HEK293 (cell line): ENCODE results near the gene PCSK1N.

Experiments
- CTCF ChIA-PET: fragments of 350-600 bp; formaldehyde crosslinking; extraction: SDS; loops from one replicate; lab custom pipeline; 2021; ENCODE audit warnings: antibody characterized with exemption; lab: Yijun Ruan, JAX
- POLR2A ChIA-PET: fragments of 300-600 bp; formaldehyde crosslinking; extraction: SDS; loops from one replicate; lab custom pipeline; 2020; ENCODE audit warnings: antibody characterized with exemption, inconsistent platforms; lab: Yijun Ruan, JAX
- H3K27ac ChIP-seq: fragments of 200-500 bp; sonication (Bioruptor generic); 2 replicates; pipeline ENCODE4 v1.5.1; 2014; ENCODE audit warnings: low read depth, low read length, control low read depth, inconsistent platforms; ENCODE audit errors: extremely low read depth
- H3K36me3 ChIP-seq, 2 experiments: fragments of 200-500 bp in 1 of 2; sonication (Bioruptor generic) in 1 of 2; 1 replicate in 1 of 2; 2 replicates in 1 of 2; pipeline ENCODE4 v1.5.1; 2014 to 2017; ENCODE audit warnings: inconsistent platforms in 2 of 2, low read length in 2 of 2; ENCODE audit not compliant: control insufficient read depth in 2 of 2, insufficient read depth in 1 of 2
- H3K4me1 ChIP-seq: fragments of 200-500 bp; sonication (Bioruptor generic); 2 replicates; pipeline ENCODE4 v1.5.1; 2014; ENCODE audit warnings: mild to moderate bottlenecking, low read length, inconsistent platforms; ENCODE audit not compliant: control insufficient read depth, insufficient read depth
- H3K4me3 ChIP-seq: 2 replicates; pipeline ENCODE4 v1.5.1; 2011; ENCODE audit warnings: low read depth, mild to moderate bottlenecking, control low read depth, low read length, moderate library complexity
- H3K9me3 ChIP-seq: fragments of 200-500 bp; sonication (Bioruptor generic); 2 replicates; pipeline ENCODE4 v1.5.1; 2014; ENCODE audit warnings: low read depth, low read length, inconsistent platforms; ENCODE audit not compliant: control insufficient read depth, insufficient read depth
- GLIS1 ChIP-seq: fragments of 450-650 bp; formaldehyde crosslinking; IDR thresholded peaks from 2 replicates; pipeline ENCODE4 v1.5.1; 2016; ENCODE audit warnings: missing biosample characterization, missing genetic modification characterization
- KLF7 ChIP-seq: fragments of 450-650 bp; formaldehyde crosslinking; IDR thresholded peaks from 2 replicates; pipeline ENCODE4 v1.5.1; 2016; ENCODE audit warnings: missing biosample characterization, missing genetic modification characterization, borderline replicate concordance
- SP3 ChIP-seq: fragments of 450-650 bp; formaldehyde crosslinking; IDR thresholded peaks from 2 replicates; pipeline ENCODE4 v1.5.1; 2016; ENCODE audit warnings: missing biosample characterization, missing genetic modification characterization
- ZBTB20 ChIP-seq: fragments of 450-650 bp; formaldehyde crosslinking; IDR thresholded peaks from 2 replicates; pipeline ENCODE4 v1.5.1; 2016; ENCODE audit warnings: missing biosample characterization, missing genetic modification characterization
- ZIC2 ChIP-seq: fragments of 450-650 bp; formaldehyde crosslinking; IDR thresholded peaks from 2 replicates; pipeline ENCODE4 v1.5.1; 2016; ENCODE audit warnings: missing biosample characterization, missing genetic modification characterization
- ZNF155 ChIP-seq: fragments of 450-650 bp; formaldehyde crosslinking; IDR thresholded peaks from 2 replicates; pipeline ENCODE4 v1.5.1; 2016; ENCODE audit warnings: missing biosample characterization, missing genetic modification characterization
- ZNF202 ChIP-seq: fragments of 450-650 bp; formaldehyde crosslinking; IDR thresholded peaks from 2 replicates; pipeline ENCODE4 v1.5.1; 2016; ENCODE audit warnings: missing biosample characterization, missing genetic modification characterization, borderline replicate concordance
- ZNF223 ChIP-seq: fragments of 450-650 bp; formaldehyde crosslinking; IDR thresholded peaks from 2 replicates; pipeline ENCODE4 v1.5.1; 2016; ENCODE audit warnings: missing biosample characterization, missing genetic modification characterization
- ZNF274 ChIP-seq, 2 experiments: fragments of 200-500 bp in 1 of 2; fragments of 450-650 bp in 1 of 2; sonication (Bioruptor generic) in 1 of 2; formaldehyde crosslinking in 1 of 2; IDR thresholded peaks; 2 replicates each; pipeline versions ENCODE4 v1.5.1 to v1.6.1; 2014 to 2016; ENCODE audit warnings: borderline replicate concordance in 1 of 2, inconsistent platforms in 1 of 2, low read length in 1 of 2, missing biosample characterization in 1 of 2, missing genetic modification characterization in 1 of 2
- ZNF335 ChIP-seq: fragments of 450-650 bp; formaldehyde crosslinking; conservative IDR thresholded peaks from 2 replicates; pipeline ENCODE4 v1.5.1; 2016; ENCODE audit warnings: missing biosample characterization, missing genetic modification characterization
- ZNF514 ChIP-seq: fragments of 450-650 bp; formaldehyde crosslinking; IDR thresholded peaks from 2 replicates; pipeline ENCODE4 v1.5.1; 2016; ENCODE audit warnings: missing biosample characterization, missing genetic modification characterization
- ZNF843 ChIP-seq: fragments of 450-650 bp; formaldehyde crosslinking; IDR thresholded peaks from 2 replicates; pipeline ENCODE4 v1.5.1; 2016; ENCODE audit warnings: missing biosample characterization, missing genetic modification characterization
- TF ChIP-seq, protein P1 (sequence below): fragments of 450-650 bp; formaldehyde crosslinking; IDR thresholded peaks from 2 replicates; pipeline ENCODE4; 2016; ENCODE audit warnings: missing biosample characterization, missing genetic modification characterization
- TF ChIP-seq, protein P2 (sequence below): fragments of 450-650 bp; formaldehyde crosslinking; IDR thresholded peaks from 2 replicates; pipeline ENCODE4 v1.5.1; 2016; ENCODE audit warnings: missing biosample characterization, missing genetic modification characterization
- TF ChIP-seq, protein P3 (sequence below): fragments of 450-650 bp; formaldehyde crosslinking; IDR thresholded peaks from 2 replicates; pipeline ENCODE4 v1.5.1; 2016; ENCODE audit warnings: missing biosample characterization, missing genetic modification characterization
- TF ChIP-seq, protein P4 (sequence below): fragments of 450-650 bp; formaldehyde crosslinking; IDR thresholded peaks from 2 replicates; pipeline ENCODE4 v1.5.1; 2016; ENCODE audit warnings: missing biosample characterization, missing genetic modification characterization
- TF ChIP-seq, protein P5 (sequence below): fragments of 450-650 bp; formaldehyde crosslinking; IDR thresholded peaks from 2 replicates; pipeline ENCODE4 v1.5.1; 2016; ENCODE audit warnings: missing biosample characterization, missing genetic modification characterization

Gene PCSK1N

DNA sequence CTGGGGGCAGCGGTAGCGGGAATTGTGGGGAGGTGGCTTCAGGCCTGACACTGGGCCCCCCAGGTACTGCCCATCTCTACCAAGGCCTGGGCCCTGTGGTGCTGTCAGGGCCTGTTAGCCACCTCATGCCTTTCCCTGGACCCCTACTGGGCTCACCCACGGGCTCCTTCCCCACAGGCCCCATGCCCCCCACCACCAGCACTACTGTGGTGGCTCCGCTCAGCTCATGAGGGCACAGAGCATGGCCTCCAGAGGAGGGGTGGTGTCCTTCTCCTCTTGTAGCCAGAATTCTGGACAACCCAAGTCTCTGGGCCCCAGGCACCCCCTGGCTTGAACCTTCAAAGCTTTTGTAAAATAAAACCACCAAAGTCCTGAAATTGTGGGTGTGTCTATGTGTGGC, 41.5 kb downstream of the PCSK1N start:
- CTCF ChIA-PET, result no interaction called here
- TF ChIP-seq ZNF155 (tag by site-specific recombination) (no peak), ZIC2 (tag by site-specific recombination) (peak; percentile 57), GLIS1 (tag by site-specific recombination) (0 out of 2 replicates have a peak, but pooled peaks have one; percentile 8), KLF7 (tag by site-specific recombination) (no peak)
- TF ChIP-seq, protein P1, sequence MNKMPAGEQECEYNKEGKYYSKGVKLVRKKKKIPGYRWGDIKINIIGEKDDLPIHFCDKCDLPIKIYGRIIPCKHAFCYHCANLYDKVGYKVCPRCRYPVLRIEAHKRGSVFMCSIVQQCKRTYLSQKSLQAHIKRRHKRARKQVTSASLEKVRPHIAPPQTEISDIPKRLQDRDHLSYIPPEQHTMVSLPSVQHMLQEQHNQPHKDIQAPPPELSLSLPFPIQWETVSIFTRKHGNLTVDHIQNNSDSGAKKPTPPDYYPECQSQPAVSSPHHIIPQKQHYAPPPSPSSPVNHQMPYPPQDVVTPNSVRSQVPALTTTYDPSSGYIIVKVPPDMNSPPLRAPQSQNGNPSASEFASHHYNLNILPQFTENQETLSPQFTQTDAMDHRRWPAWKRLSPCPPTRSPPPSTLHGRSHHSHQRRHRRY (tag by site-specific recombination), result no peak
- TF ChIP-seq, all 188 proteins: peak for 2
- Histone ChIP-seq H3K4me1 (no peaks in the 10 kb centered on the region), H3K36me3 (no peaks in the 10 kb centered on the region), H3K4me3 (no peak overlapping the region), H3K27ac (no peak overlapping the region), H3K9me3 (no peaks in the 10 kb centered on the region)
- POLR2A ChIA-PET, result interaction anchor here (0.7 kb wide), 1 partner anchor 80 kb away, joined by 6 read pairs; no protein-coding TSS in a partner anchor

DNA sequence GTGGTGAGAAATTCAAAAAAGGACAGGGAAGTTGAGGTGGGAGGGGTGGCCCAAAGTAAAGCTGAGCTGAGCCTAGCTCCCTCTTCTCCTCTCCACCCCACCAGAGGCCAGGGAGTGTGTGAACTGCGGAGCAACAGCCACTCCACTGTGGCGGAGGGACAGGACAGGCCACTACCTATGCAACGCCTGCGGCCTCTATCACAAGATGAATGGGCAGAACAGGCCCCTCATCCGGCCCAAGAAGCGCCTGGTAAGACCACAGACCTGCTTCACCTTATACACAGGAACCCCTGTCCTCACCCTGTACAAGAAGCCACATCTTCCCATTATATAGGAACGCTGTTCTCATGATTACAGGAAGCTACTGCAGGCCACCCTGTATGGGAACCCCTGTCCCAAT, 43.2 kb downstream of the PCSK1N start:
- TF ChIP-seq, protein P2, sequence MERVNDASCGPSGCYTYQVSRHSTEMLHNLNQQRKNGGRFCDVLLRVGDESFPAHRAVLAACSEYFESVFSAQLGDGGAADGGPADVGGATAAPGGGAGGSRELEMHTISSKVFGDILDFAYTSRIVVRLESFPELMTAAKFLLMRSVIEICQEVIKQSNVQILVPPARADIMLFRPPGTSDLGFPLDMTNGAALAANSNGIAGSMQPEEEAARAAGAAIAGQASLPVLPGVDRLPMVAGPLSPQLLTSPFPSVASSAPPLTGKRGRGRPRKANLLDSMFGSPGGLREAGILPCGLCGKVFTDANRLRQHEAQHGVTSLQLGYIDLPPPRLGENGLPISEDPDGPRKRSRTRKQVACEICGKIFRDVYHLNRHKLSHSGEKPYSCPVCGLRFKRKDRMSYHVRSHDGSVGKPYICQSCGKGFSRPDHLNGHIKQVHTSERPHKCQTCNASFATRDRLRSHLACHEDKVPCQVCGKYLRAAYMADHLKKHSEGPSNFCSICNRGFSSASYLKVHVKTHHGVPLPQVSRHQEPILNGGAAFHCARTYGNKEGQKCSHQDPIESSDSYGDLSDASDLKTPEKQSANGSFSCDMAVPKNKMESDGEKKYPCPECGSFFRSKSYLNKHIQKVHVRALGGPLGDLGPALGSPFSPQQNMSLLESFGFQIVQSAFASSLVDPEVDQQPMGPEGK (tag by site-specific recombination), result no peak
- TF ChIP-seq ZNF202 (tag by site-specific recombination), result no peak
- TF ChIP-seq SP3, result no peak
- TF ChIP-seq ZNF843 (tag by site-specific recombination), result no peak
- TF ChIP-seq, protein P3, sequence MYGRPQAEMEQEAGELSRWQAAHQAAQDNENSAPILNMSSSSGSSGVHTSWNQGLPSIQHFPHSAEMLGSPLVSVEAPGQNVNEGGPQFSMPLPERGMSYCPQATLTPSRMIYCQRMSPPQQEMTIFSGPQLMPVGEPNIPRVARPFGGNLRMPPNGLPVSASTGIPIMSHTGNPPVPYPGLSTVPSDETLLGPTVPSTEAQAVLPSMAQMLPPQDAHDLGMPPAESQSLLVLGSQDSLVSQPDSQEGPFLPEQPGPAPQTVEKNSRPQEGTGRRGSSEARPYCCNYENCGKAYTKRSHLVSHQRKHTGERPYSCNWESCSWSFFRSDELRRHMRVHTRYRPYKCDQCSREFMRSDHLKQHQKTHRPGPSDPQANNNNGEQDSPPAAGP (tag by site-specific recombination), result no peak
- no peak for TF ChIP-seq ZNF223 (tag by site-specific recombination)
- TF ChIP-seq, protein P4, sequence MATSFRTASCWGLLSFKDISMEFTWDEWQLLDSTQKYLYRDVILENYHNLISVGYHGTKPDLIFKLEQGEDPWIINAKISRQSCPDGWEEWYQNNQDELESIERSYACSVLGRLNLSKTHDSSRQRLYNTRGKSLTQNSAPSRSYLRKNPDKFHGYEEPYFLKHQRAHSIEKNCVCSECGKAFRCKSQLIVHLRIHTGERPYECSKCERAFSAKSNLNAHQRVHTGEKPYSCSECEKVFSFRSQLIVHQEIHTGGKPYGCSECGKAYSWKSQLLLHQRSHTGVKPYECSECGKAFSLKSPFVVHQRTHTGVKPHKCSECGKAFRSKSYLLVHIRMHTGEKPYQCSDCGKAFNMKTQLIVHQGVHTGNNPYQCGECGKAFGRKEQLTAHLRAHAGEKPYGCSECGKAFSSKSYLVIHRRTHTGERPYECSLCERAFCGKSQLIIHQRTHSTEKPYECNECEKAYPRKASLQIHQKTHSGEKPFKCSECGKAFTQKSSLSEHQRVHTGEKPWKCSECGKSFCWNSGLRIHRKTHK (tag by site-specific recombination), result no peak
- TF ChIP-seq ZNF514 (tag by site-specific recombination), result no peak
- Histone ChIP-seq H3K4me3 (no peak overlapping the region), H3K4me1 (no peaks in the 10 kb centered on the region), H3K9me3 (no peaks in the 10 kb centered on the region), H3K27ac (no peak overlapping the region), H3K36me3 (no peaks in the 10 kb centered on the region)
- ChIA-PET CTCF (no interaction called here), POLR2A (interaction anchor here (1.1 kb wide), 1 partner anchor 10 kb away, joined by 4 read pairs; the partner anchor contains the start of gene HDAC6)

DNA sequence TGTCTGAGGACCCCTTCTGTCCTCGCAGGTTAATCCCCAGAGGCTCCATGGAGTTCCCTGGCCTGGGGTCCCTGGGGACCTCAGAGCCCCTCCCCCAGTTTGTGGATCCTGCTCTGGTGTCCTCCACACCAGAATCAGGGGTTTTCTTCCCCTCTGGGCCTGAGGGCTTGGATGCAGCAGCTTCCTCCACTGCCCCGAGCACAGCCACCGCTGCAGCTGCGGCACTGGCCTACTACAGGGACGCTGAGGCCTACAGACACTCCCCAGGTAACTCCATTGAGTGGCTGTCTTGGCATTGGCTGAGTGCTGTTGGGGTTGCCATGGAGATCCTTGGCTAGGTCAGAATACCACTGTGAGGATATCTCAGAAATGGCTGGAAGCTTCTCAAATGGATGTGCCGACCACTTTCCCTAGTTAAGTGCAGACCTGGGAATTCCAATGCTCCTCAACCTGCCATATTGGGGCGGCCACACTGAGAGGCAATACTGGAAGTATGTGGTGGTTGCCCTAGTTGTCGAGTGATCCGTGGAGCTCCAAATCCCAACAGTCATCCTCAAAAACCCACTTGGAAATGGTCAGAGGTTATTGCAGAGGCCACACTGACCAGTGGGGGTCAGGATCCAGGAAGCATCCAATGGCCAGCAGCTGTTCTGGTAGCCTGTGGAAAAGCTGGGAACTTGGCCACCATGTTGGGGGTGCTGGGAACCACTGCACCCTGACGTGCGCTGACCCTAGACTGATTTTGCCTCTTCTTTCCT, 44.2 kb downstream of the PCSK1N start:
- ChIA-PET POLR2A (interaction anchor here (1.1 kb wide), 1 partner anchor 10 kb away, joined by 3 read pairs; the partner anchor contains the start of gene HDAC6), CTCF (interaction anchor here (0.6 kb wide), 1 partner anchor 1120 kb away, joined by 5 read pairs; no protein-coding TSS in a partner anchor)
- no peak overlapping the region for H3K4me3 ChIP-seq
- no peaks in the 10 kb centered on the region for H3K9me3 ChIP-seq
- H3K27ac ChIP-seq, result no peak overlapping the region
- H3K36me3 ChIP-seq, result no peaks in the 10 kb centered on the region
- H3K4me1 ChIP-seq, result no peaks in the 10 kb centered on the region
- no peak for TF ChIP-seq ZBTB20 (tag by site-specific recombination)
- TF ChIP-seq, protein P5, sequence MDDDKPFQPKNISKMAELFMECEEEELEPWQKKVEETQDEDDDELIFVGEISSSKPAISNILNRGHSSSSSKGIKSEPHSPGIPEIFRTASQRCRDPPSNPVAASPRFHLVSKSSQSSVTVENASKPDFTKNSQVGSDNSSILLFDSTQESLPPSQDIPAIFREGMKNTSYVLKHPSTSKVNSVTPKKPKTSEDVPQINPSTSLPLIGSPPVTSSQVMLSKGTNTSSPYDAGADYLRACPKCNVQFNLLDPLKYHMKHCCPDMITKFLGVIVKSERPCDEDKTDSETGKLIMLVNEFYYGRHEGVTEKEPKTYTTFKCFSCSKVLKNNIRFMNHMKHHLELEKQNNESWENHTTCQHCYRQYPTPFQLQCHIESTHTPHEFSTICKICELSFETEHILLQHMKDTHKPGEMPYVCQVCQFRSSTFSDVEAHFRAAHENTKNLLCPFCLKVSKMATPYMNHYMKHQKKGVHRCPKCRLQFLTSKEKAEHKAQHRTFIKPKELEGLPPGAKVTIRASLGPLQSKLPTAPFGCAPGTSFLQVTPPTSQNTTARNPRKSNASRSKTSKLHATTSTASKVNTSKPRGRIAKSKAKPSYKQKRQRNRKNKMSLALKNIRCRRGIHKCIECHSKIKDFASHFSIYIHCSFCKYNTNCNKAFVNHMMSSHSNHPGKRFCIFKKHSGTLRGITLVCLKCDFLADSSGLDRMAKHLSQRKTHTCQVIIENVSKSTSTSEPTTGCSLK, result no peak
- TF ChIP-seq ZNF335, result no peak
- no peak for TF ChIP-seq ZNF274 (IDR thresholded peaks at IDR 0.05; ENCODE audit: low read length)
- no peak for TF ChIP-seq ZNF274 (tag by site-specific recombination; IDR thresholded peaks at IDR 0.05; ENCODE audit: borderline replicate concordance)
